T-helper 1 cell treated with Interleukin-12 subunit alpha and Interleukin-12 subunit beta and Interleukin-4 antibody, amounts not matched to agents 30 ng/mL and 1 ng/mL, for 36 hours (primary cell): Measurements from ENCODE around the gene TAS2R7. TPM values are rescaled to one million over a fixed set of nuclear protein-coding genes. Genes with fewer than 3 reads are reported as not detected.

Experiments
- total RNA-seq: library from RNA; stranded (reverse); gene quantifications from 2 replicates; pipeline ENCODE4 v1.2.3, GENCODE V29; 2022

Gene TAS2R7
- total RNA-seq, 1 donor from 2014 or later = not detected

Other genes starting within 250 kb of the TAS2R7 start
- gene MAGOHB, start 189.0 kb downstream of the TAS2R7 start, total RNA-seq = 47.7 and 52.7 TPM in 2 replicates
- gene STYK1, start 128.6 kb downstream of the TAS2R7 start, total RNA-seq = 0.96 and 1.5 TPM in 2 replicates
- gene YBX3, start 79.3 kb downstream of the TAS2R7 start, total RNA-seq = 89.2 and 92.2 TPM in 2 replicates
- not detected in 2 replicates for gene TAS2R8, start 4.7 kb upstream of the TAS2R7 start, total RNA-seq
- gene TAS2R9, start 7.5 kb upstream of the TAS2R7 start, total RNA-seq = 0.27 TPM in 1 of 2 replicates, not detected in the other
- gene TAS2R10, start 23.7 kb upstream of the TAS2R7 start, total RNA-seq = 0.34 and 0.39 TPM in 2 replicates
- 2.1 and 2.4 TPM in 2 replicates for gene PRR4, start 46.8 kb upstream of the TAS2R7 start, total RNA-seq
- 24.7 and 31.8 TPM in 2 replicates for gene PRH1, start 81.6 kb upstream of the TAS2R7 start, total RNA-seq
- 2.0 and 2.8 TPM in 2 replicates for gene TAS2R13, start 106.9 kb upstream of the TAS2R7 start, total RNA-seq
- gene PRH2, start 126.6 kb upstream of the TAS2R7 start, total RNA-seq = not detected in 2 replicates
- gene TAS2R14, start 136.6 kb upstream of the TAS2R7 start, total RNA-seq = 4.7 and 5.2 TPM in 2 replicates
- 1.8 TPM in 2 replicates for gene TAS2R50, start 184.3 kb upstream of the TAS2R7 start, total RNA-seq
- 1.8 and 2.6 TPM in 2 replicates for gene TAS2R20, start 195.7 kb upstream of the TAS2R7 start, total RNA-seq
- 3.9 and 4.5 TPM in 2 replicates for gene TAS2R19, start 220.0 kb upstream of the TAS2R7 start, total RNA-seq
- 3.5 and 4.9 TPM in 2 replicates for gene TAS2R31, start 228.8 kb upstream of the TAS2R7 start, total RNA-seq